ENCODE data around the gene TDP2. TPM values are rescaled to one million over a fixed set of nuclear protein-coding genes. Genes with fewer than 3 reads are reported as not detected.

Gene TDP2
- total and polyA plus RNA-seq, 2 donors (not counting 1 experiment from before 2014, with no cell fraction given) = 19.4 to 63.5 TPM

GRCh38 chr6:24689964-24690363, 23.3 kb upstream of the TDP2 start:
- Histone ChIP-seq H3K79me2 (ENCODE audit: control insufficient read depth, insufficient read depth, low read length) (no peaks in the 10 kb centered on the region), H3K27ac (ENCODE audit: low read length in 2 of 2) (no peak overlapping the region), H3K4me1 (ENCODE audit: control insufficient read depth in 2 of 2, insufficient read depth in 2 of 2, low read length in 2 of 2) (no peaks in the 10 kb centered on the region), H3K9me3 (ENCODE audit: control extremely low read depth in 1 of 3, control insufficient read depth in 2 of 3, insufficient read depth in 1 of 3, low read length in 2 of 3) (no peaks in the 10 kb centered on the region), H3K36me3 (replicated peaks in 1 of 2; ENCODE audit: control extremely low read depth in 1 of 2, control insufficient read depth in 1 of 2, extremely low read depth in 1 of 2, insufficient read depth in 2 of 2, low read length in 1 of 2) (no peaks in the 10 kb centered on the region), H3K4me3 (ENCODE audit: control extremely low read depth in 1 of 5, extremely low read depth in 1 of 5, insufficient read depth in 1 of 5, low read depth in 2 of 5, low read length in 4 of 5) (no peak overlapping the region), H4K20me1 (ENCODE audit: control insufficient read depth, insufficient read depth, low read length, poor library complexity, severe bottlenecking) (no peaks in the 10 kb centered on the region), H3K4me2 (replicated peaks; ENCODE audit: low read depth, low read length, poor library complexity, severe bottlenecking) (no peak overlapping the region), H3K9ac (ENCODE audit: low read length) (no peak overlapping the region), H2AFZ (ENCODE audit: insufficient read depth, low read depth, low read length, poor library complexity, severe bottlenecking) (no peak overlapping the region), H3K27me3 (replicated peaks in 1 of 4; ENCODE audit: control extremely low read depth in 1 of 4, control insufficient read depth in 3 of 4, insufficient read depth in 4 of 4, low read length in 3 of 4) (no peaks in the 10 kb centered on the region)
- no peak for TF ChIP-seq CTCF (IDR thresholded peaks at IDR 0.05)
- TF ChIP-seq EZH2 (IDR thresholded peaks at IDR 0.05; ENCODE audit: borderline replicate concordance, insufficient read depth, low read depth, low read length, poor library complexity, severe bottlenecking) = no peak
- DNase-seq (no peak), ATAC-seq (ENCODE audit: low read depth) (no peak)
- 100% methylated on average over 2 of the region's 2 CpGs for WGBS (ENCODE audit: insufficient coverage)
- H3K27ac Mint-ChIP-seq = no peak overlapping the region
- no peaks in the 10 kb centered on the region for H3K27me3 Mint-ChIP-seq
- no peaks in the 10 kb centered on the region for H3K4me1 Mint-ChIP-seq
- no peak overlapping the region for H3K4me3 Mint-ChIP-seq
- H3K9me3 Mint-ChIP-seq (ENCODE audit: insufficient read depth) = no peaks in the 10 kb centered on the region
- intact Hi-C loops (cut with micrococcal nuclease) = loop anchor here (5.0 to 10.0 kb wide), 2 partner anchors 45 to 408 kb away; partner anchors contain the start of gene KIAA0319
- CTCF ChIA-PET = no interaction called here
- POLR2A ChIA-PET = no interaction called here

- intact Hi-C loops (cut with micrococcal nuclease) = no loop called here
- Histone ChIP-seq H2AFZ (ENCODE audit: insufficient read depth, low read depth, low read length, poor library complexity, severe bottlenecking) (no peak overlapping the region), H3K36me3 (replicated peaks in 1 of 2; ENCODE audit: control extremely low read depth in 1 of 2, control insufficient read depth in 1 of 2, extremely low read depth in 1 of 2, insufficient read depth in 2 of 2, low read length in 1 of 2) (no peaks in the 10 kb centered on the region), H3K27ac (ENCODE audit: low read length in 2 of 2) (no peak overlapping the region), H3K4me2 (replicated peaks; ENCODE audit: low read depth, low read length, poor library complexity, severe bottlenecking) (no peak overlapping the region), H3K9ac (ENCODE audit: low read length) (no peak overlapping the region), H3K79me2 (ENCODE audit: control insufficient read depth, insufficient read depth, low read length) (no peaks in the 10 kb centered on the region), H4K20me1 (ENCODE audit: control insufficient read depth, insufficient read depth, low read length, poor library complexity, severe bottlenecking) (no peaks in the 10 kb centered on the region), H3K4me3 (ENCODE audit: control extremely low read depth in 1 of 5, extremely low read depth in 1 of 5, insufficient read depth in 1 of 5, low read depth in 2 of 5, low read length in 4 of 5) (no peak overlapping the region), H3K9me3 (ENCODE audit: control extremely low read depth in 1 of 3, control insufficient read depth in 2 of 3, insufficient read depth in 1 of 3, low read length in 2 of 3) (no peaks in the 10 kb centered on the region), H3K4me1 (ENCODE audit: control insufficient read depth in 2 of 2, insufficient read depth in 2 of 2, low read length in 2 of 2) (no peaks in the 10 kb centered on the region), H3K27me3 (replicated peaks in 1 of 4; ENCODE audit: control extremely low read depth in 1 of 4, control insufficient read depth in 3 of 4, insufficient read depth in 4 of 4, low read length in 3 of 4) (no peaks in the 10 kb centered on the region)
- no peak for DNase-seq
- no peak overlapping the region for H3K4me3 Mint-ChIP-seq
- CTCF ChIA-PET = no interaction called here
- ATAC-seq (ENCODE audit: low read depth) = no peak
- H3K4me1 Mint-ChIP-seq = no peaks in the 10 kb centered on the region
- POLR2A ChIA-PET = no interaction called here
- no peak for TF ChIP-seq CTCF (IDR thresholded peaks at IDR 0.05)
- no peak for TF ChIP-seq EZH2 (IDR thresholded peaks at IDR 0.05; ENCODE audit: borderline replicate concordance, insufficient read depth, low read depth, low read length, poor library complexity, severe bottlenecking)
- H3K9me3 Mint-ChIP-seq (ENCODE audit: insufficient read depth) = no peaks in the 10 kb centered on the region
- H3K27ac Mint-ChIP-seq = no peak overlapping the region
- WGBS (ENCODE audit: insufficient coverage) = no CpG with 5 or more reads among the region's 4 CpGs
- H3K27me3 Mint-ChIP-seq = no peaks in the 10 kb centered on the region
Measured at GRCh38 chr6:24686946-24687345, 20.2 kb upstream of the TDP2 start.

Data from B cell (primary cell).